DMS114 treated with DMSO at 0.1 percent for 48 hours (cell line): ENCODE measurements around the gene SCCPDH.
"Not testable (repeated sequence)": the region's sequence is repeated elsewhere in the genome, so short reads cannot be mapped to it uniquely, and the experiment has no call there.

Experiments used
- DNase-seq: peaks from one replicate; lab custom pipeline; 2025; ENCODE audit not compliant: unreplicated experiment; lab: John Stamatoyannopoulos, UW

Gene SCCPDH

DNA sequence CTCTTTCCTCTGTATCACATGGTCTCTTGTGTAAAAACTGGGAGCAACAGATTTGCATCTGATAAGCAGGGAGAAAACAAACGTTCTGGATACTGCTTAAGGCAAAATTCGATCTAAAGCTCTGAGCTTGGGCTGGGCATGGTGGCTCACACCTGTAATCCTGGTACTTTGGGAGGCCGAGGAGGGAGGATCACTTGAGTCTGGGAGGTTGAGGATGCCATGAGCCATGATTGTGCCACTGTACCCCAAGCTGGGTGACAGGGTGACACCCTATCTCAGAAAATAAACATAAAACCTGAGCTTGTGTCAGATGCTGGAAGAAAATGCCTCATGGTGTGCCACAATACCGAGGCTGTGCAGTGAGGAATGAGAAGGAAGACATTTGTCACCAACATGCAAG, 73.9 kb downstream of the SCCPDH start:
- no peak for DNase-seq

DNA sequence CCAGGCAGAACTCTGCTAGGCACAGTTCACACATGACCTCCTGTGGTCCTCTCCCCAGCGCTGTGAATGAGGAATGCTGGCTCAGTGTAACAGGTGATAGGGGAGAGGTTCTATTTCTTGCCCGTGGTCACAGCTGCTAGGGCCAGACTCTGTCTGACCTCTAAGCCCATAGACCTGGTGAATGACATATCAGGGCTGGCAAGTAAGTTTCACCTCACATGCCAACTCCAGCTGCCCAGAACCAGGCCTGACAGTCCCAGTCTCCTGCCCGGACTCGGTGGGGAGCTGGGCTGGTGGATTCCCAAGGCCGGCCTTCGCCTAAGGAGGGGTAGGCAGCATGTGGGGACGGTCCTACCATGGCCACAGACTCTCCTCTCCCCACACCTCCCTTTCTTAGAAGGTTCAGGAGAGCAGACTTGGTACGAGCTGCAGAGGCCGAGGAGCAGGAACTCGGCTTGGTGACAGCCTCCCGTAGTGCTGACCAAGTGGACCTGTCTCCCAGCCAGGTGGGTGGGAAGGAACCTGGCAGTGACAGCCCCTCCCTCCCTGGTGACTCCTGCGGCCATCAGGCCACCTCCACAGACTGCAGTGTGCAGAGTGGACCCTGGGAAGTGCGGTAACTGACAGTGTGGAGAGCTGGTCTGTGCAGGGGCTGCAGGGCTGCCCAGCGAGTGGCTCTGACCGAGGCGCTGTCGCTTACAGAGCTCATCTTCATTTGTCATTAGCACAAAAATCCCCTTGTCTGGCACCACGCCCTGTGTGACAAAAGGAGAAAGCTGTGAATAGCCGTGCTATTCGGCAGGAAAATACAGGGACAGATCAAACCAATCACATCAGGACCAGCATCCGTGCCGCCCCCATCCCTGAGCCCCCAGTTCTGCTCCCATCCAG, 74.6 kb downstream of the SCCPDH start:
- no peak for DNase-seq

DNA sequence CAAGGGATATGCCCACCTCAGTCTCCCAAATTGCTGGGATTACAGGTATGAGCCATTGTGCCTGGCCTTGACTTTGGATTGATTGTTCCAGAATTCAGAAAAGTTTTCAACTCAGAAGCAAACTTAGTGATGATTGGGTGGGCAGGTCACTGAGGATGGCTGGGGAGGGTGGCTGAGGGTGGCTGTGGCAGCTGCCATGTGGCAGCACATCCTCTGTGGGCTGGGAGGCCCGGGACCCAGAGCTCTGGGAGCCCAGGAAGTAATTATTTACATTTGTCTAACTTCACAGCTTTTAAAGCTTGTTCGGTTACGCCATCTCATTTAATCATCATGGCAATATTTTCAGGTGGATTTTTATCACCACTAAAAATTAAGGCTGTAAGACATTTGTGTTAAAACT, 76.1 kb downstream of the SCCPDH start:
- no peak for DNase-seq

GRCh38 chr1:246800756-246801155, 76.5 kb downstream of the SCCPDH start:
- DNase-seq: no peak

DNA sequence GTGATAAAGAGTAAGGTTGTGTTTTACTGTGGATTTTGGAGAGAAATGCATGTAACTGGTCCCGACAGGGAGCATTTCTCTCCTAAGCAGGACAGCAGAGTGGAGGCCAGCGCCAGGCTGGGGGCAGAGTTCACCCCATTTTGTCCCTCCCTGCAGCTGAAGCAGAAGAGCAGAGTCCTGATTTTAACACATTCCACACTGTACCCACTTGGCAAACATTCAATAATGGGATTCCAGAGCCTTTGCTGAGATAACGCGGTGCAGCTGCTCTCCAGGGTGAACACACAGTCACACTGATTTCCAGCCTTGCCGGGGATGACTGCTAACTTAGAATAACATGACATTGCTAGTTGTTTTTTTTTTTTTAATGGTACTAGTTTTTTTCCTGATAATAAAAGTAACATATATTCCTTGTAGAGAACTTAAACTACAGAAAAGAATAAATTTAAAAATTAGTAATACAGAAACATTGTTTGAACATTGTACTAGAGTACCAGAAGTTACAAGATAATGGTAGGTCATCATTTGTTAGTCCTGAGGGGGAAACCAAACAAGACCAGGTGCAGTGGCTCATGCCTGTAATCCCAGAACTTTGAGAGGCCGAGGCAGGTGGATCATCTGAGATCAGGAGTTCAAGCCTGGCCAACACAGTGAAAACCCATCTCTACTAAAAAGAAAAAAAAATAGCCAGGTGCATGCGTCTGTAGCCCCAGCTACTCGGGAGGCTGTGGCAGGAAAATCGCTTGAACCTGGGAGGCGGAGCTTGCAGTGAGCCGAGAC, 77.2 kb downstream of the SCCPDH start:
- DNase-seq: no peak

DNA sequence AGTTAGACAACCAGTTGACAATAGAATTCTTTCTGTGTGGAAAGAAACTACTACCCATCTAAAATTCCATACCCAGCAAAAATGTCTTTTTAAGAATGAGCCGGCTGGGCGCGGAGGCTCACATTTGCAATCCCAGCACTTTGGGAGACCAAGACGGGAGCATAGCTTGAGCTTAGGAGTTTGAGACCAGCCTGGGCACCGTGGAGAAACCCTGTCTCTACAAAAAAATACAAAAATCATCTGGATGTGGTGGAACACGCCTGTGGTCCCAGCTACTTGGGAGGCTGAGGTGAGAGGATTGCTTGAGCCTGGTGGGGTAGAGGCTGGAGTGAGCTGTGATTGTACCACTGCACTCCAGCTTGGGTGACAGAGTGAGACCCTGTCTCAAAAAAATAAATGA, 79.2 kb downstream of the SCCPDH start:
- DNase-seq: no peak

DNA sequence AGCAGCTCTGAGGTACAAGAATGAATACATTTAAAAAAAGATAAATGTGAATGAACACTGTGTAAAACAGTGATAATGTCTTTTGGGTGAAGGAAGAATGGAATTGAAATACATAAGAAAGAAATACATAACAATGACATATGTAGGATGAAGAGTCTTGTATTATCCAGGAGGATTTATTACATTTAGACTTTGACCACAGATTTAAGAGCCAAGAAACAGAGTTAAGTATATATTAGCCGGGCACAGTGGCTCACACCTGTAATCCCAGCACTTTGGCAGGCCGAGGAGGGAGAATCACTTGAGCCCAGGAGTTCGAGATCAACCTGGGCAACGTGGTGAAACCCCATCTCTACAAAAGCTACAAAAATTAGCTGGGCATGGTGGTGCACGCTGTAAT, 79.7 kb downstream of the SCCPDH start:
- no peak for DNase-seq

GRCh38 chr1:246805135-246805716, 81.0 kb downstream of the SCCPDH start:
- DNase-seq: no peak

GRCh38 chr1:246809473-246809872, 85.3 kb downstream of the SCCPDH start:
- no peak for DNase-seq

DNA sequence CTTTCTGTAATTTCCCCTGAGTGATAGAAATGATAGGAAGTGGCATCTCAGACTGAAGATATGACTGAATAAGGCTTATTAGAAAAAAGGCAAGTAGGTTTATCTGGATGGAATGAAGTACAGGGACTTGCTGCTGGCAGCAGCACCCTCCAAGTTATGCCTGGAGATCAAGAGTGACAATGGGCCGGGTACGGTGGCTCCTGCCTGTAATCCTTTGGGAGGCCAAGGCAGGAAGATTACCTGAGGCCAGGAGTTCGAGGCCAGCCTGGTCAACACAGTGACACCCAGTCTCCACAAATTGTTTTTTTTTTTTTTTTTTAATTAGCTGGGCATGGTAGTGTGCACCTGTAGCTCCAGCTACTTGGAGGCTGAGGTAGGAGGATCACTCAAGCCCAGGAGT, 87.8 kb downstream of the SCCPDH start:
- DNase-seq: no peak

GRCh38 chr1:246813325-246813724, 89.1 kb downstream of the SCCPDH start:
- DNase-seq: not testable (repeated sequence)

- no peak for DNase-seq
Observed at GRCh38 chr1:246814890-246815289, 90.7 kb downstream of the SCCPDH start.

GRCh38 chr1:246815693-246816270, 91.6 kb downstream of the SCCPDH start:
- DNase-seq: no peak
